ENCODE results near the gene FOXO3B.
"Not testable (repeated sequence)": the region's sequence is repeated elsewhere in the genome, so short reads cannot be mapped to it uniquely, and the experiment has no call there.

FOXO3B gene

DNA sequence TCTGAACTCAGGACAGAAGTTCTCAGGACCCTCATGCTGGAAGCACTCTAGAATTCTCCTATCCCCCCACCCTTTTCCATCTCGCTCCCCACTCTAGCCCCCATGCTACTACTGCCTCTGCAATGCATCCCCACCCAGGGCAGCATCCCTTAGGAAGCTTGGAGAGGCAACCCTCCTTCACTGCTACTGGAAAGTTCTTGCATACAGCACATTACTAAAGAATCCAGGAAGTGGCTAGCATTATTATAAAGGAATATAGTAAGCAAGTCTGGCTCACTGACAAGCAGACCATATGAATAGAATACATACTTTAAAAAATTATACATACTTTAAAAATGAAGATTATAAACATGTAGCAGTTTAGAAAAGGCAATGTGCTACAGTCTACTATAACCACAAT lies 13.5 kb downstream of the FOXO3B start:
- DNase-seq (ENCODE audit: extremely low spot score); CTCF ChIA-PET; POLR2A ChIA-PET: not testable (repeated sequence)

DNA sequence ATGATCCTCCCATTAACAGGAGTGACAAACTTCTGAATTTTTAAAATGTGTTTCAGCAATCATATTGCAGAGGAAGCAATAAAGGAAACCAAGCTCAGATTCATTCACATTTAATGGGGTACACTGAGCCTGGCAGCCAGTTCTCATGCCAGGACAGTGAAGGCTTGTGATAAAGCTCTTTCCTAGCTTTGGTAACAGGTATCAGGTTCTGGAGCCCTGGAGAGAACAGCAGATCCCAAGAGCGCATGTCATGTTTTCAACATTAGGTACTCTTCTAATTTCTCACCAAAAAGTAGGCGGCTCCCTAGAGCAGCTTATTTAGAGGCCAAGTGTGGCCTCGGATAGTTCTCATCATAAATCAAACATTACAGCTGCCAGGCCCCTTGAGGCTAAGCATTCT lies 14.6 kb downstream of the FOXO3B start:
- CTCF ChIA-PET; DNase-seq (ENCODE audit: extremely low spot score); POLR2A ChIA-PET: not testable (repeated sequence)

DNA sequence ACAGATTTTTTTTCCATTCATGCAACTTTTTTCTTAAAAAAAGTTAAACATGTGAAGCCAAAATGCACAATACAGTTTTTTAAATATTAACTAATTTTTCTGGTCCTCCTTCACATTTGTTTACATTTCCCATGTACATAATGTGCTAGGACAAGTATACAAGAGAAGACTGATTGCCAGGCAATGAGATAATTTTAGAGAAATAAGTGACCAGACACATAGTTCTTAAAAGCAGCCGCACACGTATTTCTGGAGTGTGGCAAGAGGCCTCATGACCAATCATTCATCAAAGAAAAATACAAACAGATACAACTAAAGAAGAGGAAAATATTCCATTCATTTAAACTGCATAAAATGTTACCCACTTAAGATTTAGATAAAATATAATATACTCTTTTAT lies 15.8 kb downstream of the FOXO3B start:
- POLR2A ChIA-PET; DNase-seq (ENCODE audit: extremely low spot score); CTCF ChIA-PET: not testable (repeated sequence)

DNA sequence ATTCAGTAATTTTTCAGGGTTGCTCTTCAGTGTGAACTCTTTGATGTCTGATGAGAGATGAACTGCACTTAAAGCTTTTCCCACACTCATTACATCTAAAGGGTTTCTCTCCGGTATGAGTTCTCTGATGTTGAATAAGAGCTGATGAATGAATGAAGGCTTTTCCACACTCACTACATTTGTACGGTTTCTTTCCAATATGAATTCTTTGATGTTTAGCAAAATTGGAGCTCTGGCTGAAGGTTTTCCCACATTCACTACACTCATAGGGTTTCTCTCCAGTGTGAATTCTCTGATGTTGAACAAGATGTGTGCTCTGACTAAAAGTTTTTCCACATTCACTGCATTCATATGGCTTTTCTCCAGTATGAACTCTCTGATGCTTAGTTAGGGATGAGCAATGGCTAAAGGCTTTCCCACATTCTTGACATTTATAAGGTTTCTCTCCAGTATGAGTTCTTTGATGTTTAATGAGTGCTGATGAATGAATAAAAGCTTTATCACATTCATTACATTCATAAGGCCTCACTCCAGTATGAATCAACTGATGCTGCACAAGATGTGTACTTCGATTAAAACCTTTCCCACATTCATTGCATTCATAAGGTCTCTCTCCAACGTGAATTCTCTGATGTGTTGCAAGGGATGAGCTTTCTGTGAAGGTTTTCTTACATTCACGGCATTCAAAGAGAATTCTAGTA lies 20.0 kb downstream of the FOXO3B start:
- DNase-seq (ENCODE audit: extremely low spot score); CTCF ChIA-PET; POLR2A ChIA-PET: not testable (repeated sequence)

DNA sequence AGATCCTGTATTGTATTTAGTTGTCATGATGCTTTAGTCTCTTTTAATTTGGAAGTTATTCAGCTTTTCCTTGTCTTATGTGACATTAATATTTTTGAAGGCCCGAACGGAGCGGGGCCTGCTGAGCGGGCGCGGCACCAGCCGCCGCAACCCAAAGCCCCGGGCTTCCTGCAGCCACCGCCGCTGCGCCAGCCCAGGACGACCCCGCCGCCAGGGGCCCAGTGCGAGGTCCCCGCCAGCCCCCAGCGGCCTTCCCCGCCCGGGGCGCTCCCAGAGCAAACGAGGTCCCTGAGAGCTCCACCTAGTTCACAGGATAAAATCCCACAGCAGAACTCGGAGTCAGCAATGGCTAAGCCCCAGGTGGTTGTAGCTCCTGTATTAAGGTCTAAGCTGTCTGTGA lies 32.0 kb downstream of the FOXO3B start:
- DNase-seq (ENCODE audit: extremely low spot score); CTCF ChIA-PET; POLR2A ChIA-PET: not testable (repeated sequence)

DNA sequence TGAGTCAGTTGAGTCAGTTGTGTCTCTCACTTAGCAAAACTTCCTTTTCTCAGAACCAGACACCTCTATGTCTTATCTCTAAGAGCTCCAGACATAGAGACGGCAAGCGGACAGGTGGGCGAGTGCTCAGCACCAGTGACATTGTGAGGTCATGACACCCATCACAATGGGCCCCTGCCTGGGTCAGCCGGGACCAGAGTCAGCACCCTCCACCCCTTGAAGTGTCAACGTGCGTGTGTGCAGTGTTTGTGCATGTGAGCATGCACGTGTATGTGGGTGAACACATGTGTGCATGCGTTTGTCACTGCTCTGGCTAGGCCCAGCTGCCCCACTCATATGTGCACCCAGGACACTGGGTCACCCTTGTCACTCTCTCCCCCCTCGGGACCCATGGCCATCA lies 37.8 kb downstream of the FOXO3B start, which contains the start of gene TBC1D28:
Gene TBC1D28, minus strand, starts transcription at position 101 of the 400 bp plus-strand sequence. CDS start 3,039 bp downstream, outside the sequence.
- CTCF ChIA-PET; POLR2A ChIA-PET; DNase-seq (ENCODE audit: extremely low spot score): not testable (repeated sequence)

DNA sequence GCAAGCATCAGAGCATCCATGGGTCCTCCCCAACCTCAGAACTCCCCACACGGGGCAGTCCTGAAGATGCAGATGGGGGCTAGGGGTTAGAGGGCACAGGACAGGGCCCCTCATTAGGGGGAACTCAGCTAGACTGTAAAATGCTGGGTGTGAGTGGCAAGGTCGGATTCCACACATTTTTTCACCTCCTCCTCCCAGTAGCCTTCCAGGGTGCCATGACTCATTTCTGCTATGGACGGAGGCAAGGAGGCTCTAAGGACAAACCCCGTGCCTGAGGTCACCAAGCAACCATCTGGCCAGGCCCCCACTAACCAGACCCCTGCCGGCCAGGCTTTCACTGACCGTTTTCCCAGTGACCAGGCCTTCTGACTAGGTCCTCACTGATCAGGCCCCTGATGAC lies 39.0 kb downstream of the FOXO3B start:
- CTCF ChIA-PET; DNase-seq (ENCODE audit: extremely low spot score); POLR2A ChIA-PET: not testable (repeated sequence)

DNA sequence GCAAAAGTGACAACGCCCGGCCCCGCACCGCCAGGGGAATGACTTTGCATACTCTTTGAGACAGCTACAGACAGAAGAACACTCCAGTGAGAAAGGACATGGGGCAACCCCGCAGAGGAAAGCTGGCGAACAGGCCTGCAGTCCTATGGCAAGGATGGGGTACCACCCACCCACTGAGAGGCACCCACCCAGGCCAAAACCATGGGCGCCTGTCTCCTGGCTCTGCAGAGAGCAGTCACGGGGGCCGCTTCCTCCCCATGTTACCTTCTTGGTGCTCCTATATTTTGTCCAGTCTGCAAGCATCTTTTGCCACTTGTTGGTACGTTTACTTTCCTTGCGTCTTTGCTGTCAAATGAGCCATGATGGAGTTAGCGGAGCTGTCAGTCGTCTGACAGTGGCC lies 43.8 kb downstream of the FOXO3B start:
- CTCF ChIA-PET, result interaction anchor here (1.8 kb wide), 1 partner anchor 13 kb away, joined by 5 read pairs; no protein-coding TSS in a partner anchor
- DNase-seq (ENCODE audit: extremely low spot score); POLR2A ChIA-PET: not testable (repeated sequence)

DNA sequence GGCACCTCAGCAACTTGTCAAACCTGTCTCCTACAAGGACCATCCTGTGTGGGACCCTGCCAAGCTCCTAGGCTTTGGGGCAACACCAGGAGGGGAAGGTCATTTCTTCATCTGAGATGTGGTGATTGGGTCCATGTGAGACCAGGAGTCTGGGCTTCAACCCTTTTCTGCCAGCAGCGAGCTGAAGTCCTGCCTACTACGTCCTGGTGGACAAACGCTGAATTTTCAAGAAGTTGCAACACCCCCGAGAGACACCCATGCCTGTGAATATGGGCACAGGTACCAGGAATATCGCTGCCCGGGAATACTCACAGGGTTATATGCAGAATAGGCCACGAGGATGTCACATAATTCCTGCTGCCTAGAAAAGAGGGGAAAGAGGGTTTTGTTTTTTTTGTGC lies 45.9 kb downstream of the FOXO3B start:
- DNase-seq (ENCODE audit: extremely low spot score); POLR2A ChIA-PET: not testable (repeated sequence)

DNA sequence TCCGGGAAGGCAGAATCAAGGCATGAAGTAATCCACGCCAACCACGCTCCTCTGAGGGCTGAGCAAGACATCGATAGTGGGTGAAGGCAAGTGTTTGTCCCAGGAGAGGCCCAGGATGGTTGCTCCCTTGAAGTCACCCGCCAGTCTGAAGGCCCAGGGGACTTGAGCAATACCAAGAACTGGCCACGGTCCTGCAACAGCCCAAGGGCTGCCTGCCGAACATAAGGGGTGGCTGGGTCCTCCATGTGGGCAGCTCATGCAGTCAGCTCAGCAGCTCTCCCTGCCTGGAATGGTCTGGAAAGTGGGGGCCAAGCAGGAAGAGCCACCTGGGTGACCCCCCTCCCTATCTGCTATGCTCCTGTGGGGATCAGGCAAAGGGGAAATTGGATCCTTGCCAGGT lies 46.3 kb downstream of the FOXO3B start:
- CTCF ChIA-PET, result interaction anchor here (0.7 kb wide), 1 partner anchor 10 kb away, joined by 4 read pairs; no protein-coding TSS in a partner anchor
- POLR2A ChIA-PET; DNase-seq (ENCODE audit: extremely low spot score): not testable (repeated sequence)

More for the DNA sequence above, 45.9 kb downstream of the FOXO3B start:
- CTCF ChIA-PET, result interaction anchor here (0.7 kb wide), 1 partner anchor 10 kb away, joined by 4 read pairs; no protein-coding TSS in a partner anchor

DNA sequence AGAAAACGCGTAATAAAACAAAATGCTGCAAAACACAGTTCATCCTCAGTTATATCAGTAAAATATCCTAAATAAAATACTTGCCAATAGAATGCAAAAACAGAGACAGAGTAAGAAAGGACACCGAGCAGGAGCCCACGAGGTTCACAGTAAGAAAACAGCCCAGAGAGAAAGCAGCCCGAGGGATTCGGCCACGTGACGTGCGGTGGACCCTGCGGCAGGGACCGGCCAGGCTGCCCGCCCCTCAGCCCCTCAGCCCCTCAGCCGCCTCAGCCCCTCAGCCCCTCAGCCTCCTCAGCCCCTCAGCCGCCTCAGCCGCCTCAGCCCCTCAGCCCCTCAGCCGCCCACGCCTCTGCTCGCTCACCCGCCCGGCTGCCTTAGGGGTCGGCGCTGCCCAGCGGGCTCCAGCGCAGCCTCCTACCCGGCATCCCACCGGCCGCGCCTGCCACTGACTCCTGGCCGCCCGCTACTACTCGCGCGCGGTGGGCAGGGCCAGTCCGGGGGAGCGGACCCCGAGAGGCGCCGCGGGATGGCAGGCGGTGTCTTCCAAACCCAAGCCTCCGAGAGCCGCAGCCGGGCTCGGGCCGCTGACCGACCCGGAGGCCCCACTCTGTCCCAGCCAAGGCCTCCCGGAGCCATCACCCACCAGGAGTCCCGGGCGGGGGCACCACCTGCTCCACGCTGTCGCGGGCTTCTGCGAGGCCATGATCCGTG lies 47.4 kb downstream of the FOXO3B start:
- CTCF ChIA-PET; POLR2A ChIA-PET; DNase-seq (ENCODE audit: extremely low spot score): not testable (repeated sequence)
